ENCODE data around the gene FBXO5. TPM values are rescaled to one million over a fixed set of nuclear protein-coding genes. Genes with fewer than 3 reads are reported as not detected.

FBXO5 gene
- total and polyA plus RNA-seq, 9 of the 15 experiments (the other 6 are each of a cell fraction or from before 2014, with no cell fraction given) = 17.8 to 89.3 (median 62.9) TPM

DNA sequence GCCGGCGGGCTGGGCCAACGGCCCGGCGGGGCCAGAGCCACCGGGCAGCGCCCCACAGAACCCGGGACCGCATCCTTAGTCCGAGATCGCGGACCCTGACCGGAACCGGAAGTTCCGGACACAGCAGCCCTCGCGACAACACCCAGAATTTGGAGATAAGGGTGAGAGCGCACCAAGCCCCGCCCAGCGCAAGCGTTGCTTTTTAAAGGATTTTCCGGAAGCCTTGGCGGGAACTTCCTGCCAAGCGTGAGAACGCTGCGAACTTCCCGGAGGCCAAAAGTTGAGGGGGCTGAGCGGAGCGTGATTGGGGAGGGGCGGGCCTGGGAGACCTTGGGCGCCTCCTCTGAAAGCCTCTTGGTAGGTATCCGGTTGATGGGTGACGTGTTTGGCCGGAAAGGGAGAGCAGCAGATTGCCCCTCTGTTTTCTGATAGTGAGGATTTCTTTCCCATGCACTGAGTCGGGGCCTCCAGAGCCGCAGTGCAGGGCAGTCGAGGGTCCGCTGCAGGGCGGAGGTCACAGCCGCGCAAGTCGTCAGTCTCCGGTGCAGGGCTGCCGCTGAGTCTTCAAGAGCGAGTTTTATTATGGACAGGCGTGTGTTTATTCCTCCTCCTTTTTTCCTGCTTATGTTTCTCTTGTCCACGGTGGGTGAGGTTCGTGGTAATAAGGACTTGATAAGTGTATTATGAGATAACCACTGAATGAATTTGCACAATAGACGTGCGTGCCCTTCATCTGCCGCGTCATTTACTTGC is 19.9 kb upstream of the FBXO5 start, which contains the start of gene MTRF1L (continued):
- TF ChIP-seq, protein P1, sequence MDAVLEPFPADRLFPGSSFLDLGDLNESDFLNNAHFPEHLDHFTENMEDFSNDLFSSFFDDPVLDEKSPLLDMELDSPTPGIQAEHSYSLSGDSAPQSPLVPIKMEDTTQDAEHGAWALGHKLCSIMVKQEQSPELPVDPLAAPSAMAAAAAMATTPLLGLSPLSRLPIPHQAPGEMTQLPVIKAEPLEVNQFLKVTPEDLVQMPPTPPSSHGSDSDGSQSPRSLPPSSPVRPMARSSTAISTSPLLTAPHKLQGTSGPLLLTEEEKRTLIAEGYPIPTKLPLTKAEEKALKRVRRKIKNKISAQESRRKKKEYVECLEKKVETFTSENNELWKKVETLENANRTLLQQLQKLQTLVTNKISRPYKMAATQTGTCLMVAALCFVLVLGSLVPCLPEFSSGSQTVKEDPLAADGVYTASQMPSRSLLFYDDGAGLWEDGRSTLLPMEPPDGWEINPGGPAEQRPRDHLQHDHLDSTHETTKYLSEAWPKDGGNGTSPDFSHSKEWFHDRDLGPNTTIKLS (IDR thresholded peaks at IDR 0.05; ENCODE audit: borderline replicate concordance, low read depth) = peak; percentile 75
- peak; percentile 95 for TF ChIP-seq ELF1 (tag; IDR thresholded peaks at IDR 0.05)
- TF ChIP-seq, protein P2, sequence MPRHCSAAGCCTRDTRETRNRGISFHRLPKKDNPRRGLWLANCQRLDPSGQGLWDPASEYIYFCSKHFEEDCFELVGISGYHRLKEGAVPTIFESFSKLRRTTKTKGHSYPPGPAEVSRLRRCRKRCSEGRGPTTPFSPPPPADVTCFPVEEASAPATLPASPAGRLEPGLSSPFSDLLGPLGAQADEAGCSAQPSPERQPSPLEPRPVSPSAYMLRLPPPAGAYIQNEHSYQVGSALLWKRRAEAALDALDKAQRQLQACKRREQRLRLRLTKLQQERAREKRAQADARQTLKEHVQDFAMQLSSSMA (CRISPR knock-in tag; IDR thresholded peaks at IDR 0.05) = no peak
- TF ChIP-seq, protein P3, sequence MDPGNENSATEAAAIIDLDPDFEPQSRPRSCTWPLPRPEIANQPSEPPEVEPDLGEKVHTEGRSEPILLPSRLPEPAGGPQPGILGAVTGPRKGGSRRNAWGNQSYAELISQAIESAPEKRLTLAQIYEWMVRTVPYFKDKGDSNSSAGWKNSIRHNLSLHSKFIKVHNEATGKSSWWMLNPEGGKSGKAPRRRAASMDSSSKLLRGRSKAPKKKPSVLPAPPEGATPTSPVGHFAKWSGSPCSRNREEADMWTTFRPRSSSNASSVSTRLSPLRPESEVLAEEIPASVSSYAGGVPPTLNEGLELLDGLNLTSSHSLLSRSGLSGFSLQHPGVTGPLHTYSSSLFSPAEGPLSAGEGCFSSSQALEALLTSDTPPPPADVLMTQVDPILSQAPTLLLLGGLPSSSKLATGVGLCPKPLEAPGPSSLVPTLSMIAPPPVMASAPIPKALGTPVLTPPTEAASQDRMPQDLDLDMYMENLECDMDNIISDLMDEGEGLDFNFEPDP (CRISPR knock-in tag; IDR thresholded peaks at IDR 0.05) = no peak
- no peak for TF ChIP-seq ZNF699 (CRISPR knock-in tag; IDR thresholded peaks at IDR 0.05; ENCODE audit: insufficient replicate concordance)
- no peak; the same call in 1 of the 2 replicates for TF ChIP-seq SMAD3 (CRISPR knock-in tag; conservative IDR thresholded peaks at IDR 0.05)
- TF ChIP-seq SIN3A (IDR thresholded peaks at IDR 0.05; ENCODE audit: borderline replicate concordance in 2 of 2, control insufficient read depth in 1 of 2, low read depth in 2 of 2, low read length in 2 of 2) = peak in 1 of 2 experiments; percentile 27; a peak in 1 of 4 replicates
- TF ChIP-seq, protein P4, sequence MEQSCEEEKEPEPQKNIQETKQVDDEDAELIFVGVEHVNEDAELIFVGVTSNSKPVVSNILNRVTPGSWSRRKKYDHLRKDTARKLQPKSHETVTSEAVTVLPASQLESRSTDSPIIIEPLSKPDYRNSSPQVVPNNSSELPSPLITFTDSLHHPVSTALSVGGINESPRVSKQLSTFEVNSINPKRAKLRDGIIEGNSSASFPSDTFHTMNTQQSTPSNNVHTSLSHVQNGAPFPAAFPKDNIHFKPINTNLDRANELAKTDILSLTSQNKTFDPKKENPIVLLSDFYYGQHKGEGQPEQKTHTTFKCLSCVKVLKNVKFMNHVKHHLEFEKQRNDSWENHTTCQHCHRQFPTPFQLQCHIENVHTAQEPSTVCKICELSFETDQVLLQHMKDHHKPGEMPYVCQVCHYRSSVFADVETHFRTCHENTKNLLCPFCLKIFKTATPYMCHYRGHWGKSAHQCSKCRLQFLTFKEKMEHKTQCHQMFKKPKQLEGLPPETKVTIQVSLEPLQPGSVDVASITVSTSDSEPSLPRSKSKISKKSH (CRISPR knock-in tag; IDR thresholded peaks at IDR 0.05) = no peak
- TF ChIP-seq, protein P5, sequence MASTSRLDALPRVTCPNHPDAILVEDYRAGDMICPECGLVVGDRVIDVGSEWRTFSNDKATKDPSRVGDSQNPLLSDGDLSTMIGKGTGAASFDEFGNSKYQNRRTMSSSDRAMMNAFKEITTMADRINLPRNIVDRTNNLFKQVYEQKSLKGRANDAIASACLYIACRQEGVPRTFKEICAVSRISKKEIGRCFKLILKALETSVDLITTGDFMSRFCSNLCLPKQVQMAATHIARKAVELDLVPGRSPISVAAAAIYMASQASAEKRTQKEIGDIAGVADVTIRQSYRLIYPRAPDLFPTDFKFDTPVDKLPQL (IDR thresholded peaks at IDR 0.05; ENCODE audit: extremely low read depth, insufficient read length) = peak; percentile 11
- TF ChIP-seq PCBP1 (IDR thresholded peaks at IDR 0.05; ENCODE audit: low read depth, low read length, poor library complexity, severe bottlenecking) = peak; percentile 30
- TF ChIP-seq RBM39 (optimal IDR thresholded peaks at IDR 0.05; ENCODE audit: low read depth, low read length) = no peak
- TF ChIP-seq ZNF354B (CRISPR knock-in tag; IDR thresholded peaks at IDR 0.05) = no peak
- no peak for TF ChIP-seq NCOA2 (IDR thresholded peaks at IDR 0.05; ENCODE audit: partially characterized antibody in 2 of 2)
- peak; percentile 92 for TF ChIP-seq CC2D1A (IDR thresholded peaks at IDR 0.05)
- no peak for TF ChIP-seq KDM1A (IDR thresholded peaks at IDR 0.05)
